ENCODE results near the gene URB2.

DNA sequence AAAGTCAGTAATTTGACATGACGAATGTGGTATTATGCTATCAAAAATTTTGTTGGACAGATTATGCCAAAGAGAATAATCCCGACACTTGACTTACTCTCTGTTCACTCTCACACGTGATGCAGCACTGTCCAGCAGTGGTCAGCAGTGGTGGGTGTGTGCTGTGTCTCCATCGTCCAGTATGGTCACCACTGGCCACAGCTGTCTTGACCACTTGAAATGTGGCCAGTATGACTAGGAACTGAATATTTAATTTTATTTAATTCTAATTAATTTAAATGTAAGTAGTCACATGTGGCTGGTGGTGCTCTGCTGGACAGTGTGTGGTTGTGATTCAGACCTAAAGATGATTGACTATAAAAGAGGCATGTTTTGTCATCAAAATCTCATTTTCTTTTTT, 24.0 kb downstream of the URB2 start:
- no peak for TF ChIP-seq CTCF (IDR thresholded peaks at IDR 0.05)
- no peak for TF ChIP-seq POLR2AphosphoS5 (IDR thresholded peaks at IDR 0.05)
- no peak for TF ChIP-seq POLR2A (IDR thresholded peaks at IDR 0.05)
